Heart left ventricle (tissue), 16 donors: ENCODE data around the gene HEXA. TPM values are rescaled to one million over a fixed set of nuclear protein-coding genes. Genes with fewer than 3 reads are reported as not detected.
A peak's percentile ranks its signal among the peaks of the same experiment; 100 is the strongest.

Experiments
- ATAC-seq, 4 donors: fragments of 200-7000 bp; cut with Tn5 transposase; one replicate each; pipeline ENCODE4 v1.9.1; 2020 to 2022; ENCODE audit warnings: moderate library complexity in 4 of 4, mild to moderate bottlenecking in 3 of 4, moderate number of reproducible peaks in 1 of 4
- DNase-seq, 5 donors: peaks; one replicate each; pipeline ENCODE4 v3.0.0-alpha.2; 2020
- H3K27ac ChIP-seq, 12 donors: fragments of 200-600 bp; sonication (generic) in 4 of 12; one replicate each; pipeline versions ENCODE4 v1.5.0 to v1.8.0; 2016 to 2022; ENCODE audit warnings: mild to moderate bottlenecking in 2 of 12
- H3K27me3 ChIP-seq, 9 donors: fragments of 200-600 bp; sonication (generic) in 2 of 9; one replicate each; pipeline versions ENCODE4 v1.5.1 to v1.8.0; 2016 to 2022; ENCODE audit warnings: mild to moderate bottlenecking in 3 of 9
- H3K36me3 ChIP-seq, 9 donors: fragments of 200-600 bp; sonication (generic) in 2 of 9; one replicate each; pipeline versions ENCODE4 v1.5.0 to v1.8.0; 2018 to 2022; ENCODE audit warnings: mild to moderate bottlenecking in 2 of 9
- H3K4me1 ChIP-seq, 12 donors: fragments of 200-600 bp; sonication (generic) in 4 of 12; one replicate each; pipeline versions ENCODE4 v1.5.0 to v1.8.0; 2016 to 2022; ENCODE audit warnings: mild to moderate bottlenecking in 3 of 12
- H3K4me3 ChIP-seq, 12 donors: fragments of 200-600 bp; sonication (generic) in 4 of 12; one replicate each; pipeline versions ENCODE4 v1.5.0 to v1.8.0; 2017 to 2022; ENCODE audit warnings: mild to moderate bottlenecking in 9 of 12, moderate library complexity in 4 of 12
- H3K9me3 ChIP-seq, 12 donors: fragments of 200-600 bp; sonication (generic) in 4 of 12; one replicate each; pipeline versions ENCODE4 v1.5.0 to v1.8.0; 2016 to 2022; ENCODE audit warnings: mild to moderate bottlenecking in 1 of 12
- CTCF ChIP-seq, 12 donors: fragments of 200-600 bp; sonication (generic) in 4 of 12; IDR thresholded peaks; one replicate each; pipeline versions ENCODE4 v1.5.0 to v1.8.0; 2018 to 2022; ENCODE audit warnings: antibody characterized with exemption in 12 of 12, mild to moderate bottlenecking in 5 of 12
- POLR2A ChIP-seq, 2 donors: fragments of 450-650 bp; IDR thresholded peaks; one replicate each; pipeline ENCODE4 v1.6.1; 2017; ENCODE audit warnings: antibody characterized with exemption in 2 of 2, mild to moderate bottlenecking in 2 of 2, moderate library complexity in 2 of 2
- WGBS, 4 donors: extraction: QIAGEN DNeasy Blood & Tissue Kit in 2 of 4; methylation state at CpG; one replicate each; pipeline versions ENCODE4 v1.1.5 to v1.1.7; 2013 to 2018; 5-methylcytosine and 5-hydroxymethylcytosine counted together
- intact Hi-C, 10 donors: fragments of 100-400 bp; cut with DNase I; formaldehyde crosslinking; loops; one replicate each; pipeline versions ENCODE4 v1.11.1 to v1.14.2; 2022
- polyA plus RNA-seq, 2 donors: library from polyadenylated mRNA; stranded (reverse); fragments of 200-250 nt; gene quantifications; one replicate each; pipeline ENCODE4 v1.2.3, GENCODE V29; 2013
- total RNA-seq, 9 donors: library from RNA; depleted of rRNA in 2 of 9; stranded (reverse); fragments of >200 nt in 2 of 9; fragmentation: NEBNext Ultra II Directional in 3 of 9; extraction: Animal tissue kit (Norgen Biotek cat#: 25700) in 3 of 9; gene quantifications; one replicate each; pipeline versions ENCODE4 v1.1.0 to v1.2.4, GENCODE V29; 2016 to 2023
- donor health status: ischemic (EF 13 %, LVEDD 7.1; RV severe dilation, severe dysfunction).
- donor health status: healthy with polysubstance abuse.
- donor health status: DM: no; HTN: yes; CAD: no.
- donor health status: DM: no; HTN: no; CAD: no.
- donor health status: ischemic (EF 25% LVEDD 6.9; RV normal size, moderate dysfunction).
- donor health status: ischemic (EF 25% LVEDD 5.7; RV mildly dilated, moderate dysfunction).
- donor health status: healthy.
- donor health status: DM: yes; HTN: yes; CAD: no.
- donor health status: ischemic (EF 35%, LVEDD 5.7; RV mildly dilated, moderate dysfunction).
- donor health status: nonischemic (EF 11% LVEDD 7.7; RV severe dilation, severe dysfunction).
- donor health status: DM: yes; HTN: yes; CAD: no.
- donor health status: PGD.
- donor health status: ischemic (EF 29% LVEDD 5.4; RV normal size, mild dysfunction).
- donor health status: nonischemic (EF 23%, LVEDD 6.1; RV moderate dilation, normal function).

The HEXA gene
- total and polyA plus RNA-seq, 11 donors: 40.8 to 181 (median 71.3) TPM

DNA sequence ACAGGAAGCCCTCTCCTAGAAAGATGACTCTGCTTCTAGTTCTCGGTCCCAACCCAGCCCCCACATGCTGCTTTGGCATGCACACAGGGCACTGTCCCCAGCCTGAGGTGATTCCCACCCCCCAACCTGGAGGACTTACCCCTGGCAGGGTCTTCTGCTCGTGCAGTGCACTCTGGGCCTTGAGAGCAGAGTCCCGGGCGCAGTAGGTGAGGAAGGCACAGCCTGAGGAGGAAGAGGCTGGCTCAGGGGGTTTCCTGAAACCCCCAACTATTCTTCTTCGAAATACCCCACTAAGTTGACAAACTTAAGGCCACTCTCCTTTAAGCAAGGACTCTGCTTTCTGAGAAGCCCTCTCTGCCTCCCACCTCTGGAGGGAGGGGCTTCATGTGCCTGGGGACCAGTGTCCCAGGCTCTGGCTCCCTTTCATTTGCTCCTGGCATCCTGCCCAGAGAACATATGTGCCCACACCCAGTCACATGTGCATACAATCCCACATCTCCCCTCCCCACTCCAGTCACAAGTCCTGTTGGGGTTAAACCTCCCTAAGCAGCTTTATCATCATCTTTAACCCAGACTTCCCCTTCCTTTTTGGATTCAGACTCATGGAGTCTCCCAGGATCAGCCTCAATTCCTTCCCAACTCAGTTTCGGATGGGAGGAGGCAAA lies 60.0 kb downstream of the HEXA start:
- Histone ChIP-seq H3K36me3 (no peaks in the 10 kb centered on the region), H3K27me3 (no peaks in the 10 kb centered on the region), H3K4me3 (no peak overlapping the region), H3K27ac (no peak overlapping the region), H3K4me1 (peaks cover 0 to 14% (median 6%) of the 10 kb centered on the region in 12 donors), H3K9me3 (no peaks in the 10 kb centered on the region)
- 63 to 72% (median 66%) methylated on average over 5 to 6 of the region's 6 CpGs for WGBS, 4 donors
- TF ChIP-seq POLR2A (IDR thresholded peaks at IDR 0.05) (no peak), CTCF (IDR thresholded peaks at IDR 0.05) (no peak)
- DNase-seq (no peak), ATAC-seq (no peak)
- intact Hi-C loops: loop anchor here in 1 of 10 donors (10.0 kb wide), 1 partner anchor 219 kb away; no protein-coding TSS in a partner anchor

GRCh38 chr15:72313881-72314280 lies 61.9 kb downstream of the HEXA start:
- TF ChIP-seq POLR2A (IDR thresholded peaks at IDR 0.05): no peak
- no peak for TF ChIP-seq CTCF (IDR thresholded peaks at IDR 0.05)
- H3K27ac ChIP-seq: no peak overlapping the region
- H3K4me1 ChIP-seq: no peaks in the 10 kb centered on the region
- no peaks in the 10 kb centered on the region for H3K9me3 ChIP-seq
- no peaks in the 10 kb centered on the region for H3K36me3 ChIP-seq
- H3K27me3 ChIP-seq: no peaks in the 10 kb centered on the region
- ATAC-seq (no peak), DNase-seq (no peak)
- H3K4me3 ChIP-seq: no peak overlapping the region
- intact Hi-C loops: loop anchor here in 1 of 10 donors (10.0 kb wide), 1 partner anchor 221 kb away; no protein-coding TSS in a partner anchor
- WGBS, 4 donors: 89 to 97% (median 95%) methylated on average over 2 of the region's 2 CpGs

GRCh38 chr15:72313448-72313840 lies 62.4 kb downstream of the HEXA start:
- Histone ChIP-seq H3K4me1 (no peaks in the 10 kb centered on the region), H3K27ac (no peak overlapping the region), H3K36me3 (no peaks in the 10 kb centered on the region), H3K4me3 (no peak overlapping the region), H3K27me3 (no peaks in the 10 kb centered on the region), H3K9me3 (no peaks in the 10 kb centered on the region)
- DNase-seq: no peak
- TF ChIP-seq POLR2A (IDR thresholded peaks at IDR 0.05) (no peak), CTCF (IDR thresholded peaks at IDR 0.05) (no peak)
- intact Hi-C loops: loop anchor here in 1 of 10 donors (10.0 kb wide), 1 partner anchor 221 kb away; no protein-coding TSS in a partner anchor
- ATAC-seq: no peak
- 80 to 87% (median 85%) methylated on average over 2 of the region's 2 CpGs for WGBS, 4 donors

DNA sequence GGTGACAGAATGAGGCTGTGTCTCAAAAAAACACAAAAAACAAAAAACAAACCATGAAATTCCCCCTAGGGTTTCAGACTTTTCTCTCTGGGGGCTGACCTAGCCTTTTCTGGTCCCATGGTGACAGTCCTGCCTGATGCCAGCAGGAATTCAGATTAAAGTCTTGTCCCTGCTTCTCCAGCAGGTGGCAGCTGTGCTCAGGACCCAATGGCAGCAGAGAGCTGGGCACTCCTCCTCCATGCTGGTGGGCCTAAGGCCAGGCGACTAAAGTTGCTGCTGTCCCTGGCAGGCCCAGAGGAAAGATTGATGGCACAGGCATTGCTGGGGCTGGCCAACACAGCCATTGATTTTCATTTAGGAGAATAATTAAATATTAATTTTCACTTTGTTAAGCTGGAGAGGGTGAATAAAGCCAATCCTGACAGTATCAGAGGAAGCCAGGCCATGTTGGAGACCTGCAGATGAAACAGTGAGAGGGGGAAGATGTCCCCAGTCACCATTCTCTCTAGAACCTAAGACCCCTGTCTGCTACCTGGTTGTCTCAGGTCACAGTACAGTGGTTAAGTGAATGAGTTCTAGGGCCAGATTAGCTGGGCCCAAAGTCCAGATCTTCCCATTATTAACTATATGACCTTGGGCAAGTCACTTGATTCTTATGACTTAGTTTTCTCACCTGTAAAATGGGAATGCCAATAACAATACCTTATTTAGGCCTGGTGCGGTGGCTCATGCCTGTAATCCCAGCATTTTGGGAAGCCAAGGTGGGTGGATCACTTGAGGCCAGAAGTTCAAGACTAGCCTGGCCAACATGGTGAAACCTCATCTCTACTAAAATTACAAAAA lies 63.0 kb downstream of the HEXA start:
- no peak overlapping the region for H3K27ac ChIP-seq
- peak; percentile 63 to 92 (median 92) for ATAC-seq
- intact Hi-C loops: loop anchor here in 1 of 10 donors (10.0 kb wide), 1 partner anchor 222 kb away; no protein-coding TSS in a partner anchor

More for the DNA sequence above, 63.0 kb downstream of the HEXA start:
- peak; percentile 54 to 76 (median 66) for DNase-seq
- TF ChIP-seq CTCF (IDR thresholded peaks at IDR 0.05) (peak; percentile 52 to 75 (median 67)), POLR2A (IDR thresholded peaks at IDR 0.05) (no peak)
- no peaks in the 10 kb centered on the region for H3K9me3 ChIP-seq
- H3K4me3 ChIP-seq: no peak overlapping the region
- 54 to 65% (median 61%) methylated on average over 2 of the region's 2 CpGs for WGBS, 4 donors
- H3K36me3 ChIP-seq: no peaks in the 10 kb centered on the region
- no peaks in the 10 kb centered on the region for H3K27me3 ChIP-seq
- H3K4me1 ChIP-seq: no peaks in the 10 kb centered on the region
